ENCODE results near the gene MUTYH. TPM values are rescaled to one million over a fixed set of nuclear protein-coding genes. Genes with fewer than 3 reads are reported as not detected.

The MUTYH gene
- polyA plus RNA-seq, 2 of the 4 experiments (the other 2 are of a cell fraction), result 9.0 to 12.4 TPM

DNA sequence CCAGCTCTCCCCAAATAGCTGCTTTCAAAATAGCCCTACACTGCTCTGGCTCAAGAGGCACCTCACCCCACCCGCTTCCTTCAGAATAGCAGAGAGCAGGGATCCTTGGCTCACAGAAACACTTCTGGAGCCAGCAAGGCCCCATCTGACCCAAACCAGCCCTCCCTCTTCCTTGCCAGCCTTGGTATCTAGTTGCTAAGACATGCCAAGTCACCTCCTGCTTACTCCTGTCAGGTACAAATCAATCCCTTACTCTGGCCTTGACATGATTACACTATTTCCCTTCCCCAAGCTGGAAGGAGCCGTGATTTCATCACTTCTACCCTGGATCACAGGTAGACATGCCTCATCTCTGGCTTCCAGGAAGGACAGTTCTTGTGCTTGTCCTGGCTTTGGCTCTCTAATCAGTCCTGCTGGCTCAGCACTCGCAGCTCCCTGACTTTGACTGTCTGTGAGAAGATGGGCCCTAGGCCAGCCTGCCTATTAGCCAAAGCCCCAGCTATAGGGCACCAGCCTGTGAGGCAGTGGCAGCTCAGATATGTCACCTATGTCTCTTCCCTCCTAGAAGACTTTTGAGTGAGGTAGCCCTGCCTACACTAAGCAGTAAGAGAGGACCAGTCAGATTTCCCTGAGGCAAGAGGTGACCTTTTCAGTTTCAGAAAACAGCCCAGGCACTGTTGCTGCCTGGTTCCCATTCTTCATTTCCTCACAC, 8.9 kb upstream of the MUTYH start:
- peak in 1 of 2 experiments; percentile 13; a peak in 3 of 6 replicates for ATAC-seq
- FAIRE-seq, result no peak
- no peak for TF ChIP-seq TP53 (CRISPR knock-in tag; IDR thresholded peaks at IDR 0.05)
- TF ChIP-seq RARB (CRISPR knock-in tag; IDR thresholded peaks at IDR 0.05), result no peak
- no peak for TF ChIP-seq EHMT2 (IDR thresholded peaks at IDR 0.05; ENCODE audit: low read depth)
- TF ChIP-seq, protein P1, sequence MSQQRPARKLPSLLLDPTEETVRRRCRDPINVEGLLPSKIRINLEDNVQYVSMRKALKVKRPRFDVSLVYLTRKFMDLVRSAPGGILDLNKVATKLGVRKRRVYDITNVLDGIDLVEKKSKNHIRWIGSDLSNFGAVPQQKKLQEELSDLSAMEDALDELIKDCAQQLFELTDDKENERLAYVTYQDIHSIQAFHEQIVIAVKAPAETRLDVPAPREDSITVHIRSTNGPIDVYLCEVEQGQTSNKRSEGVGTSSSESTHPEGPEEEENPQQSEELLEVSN (IDR thresholded peaks at IDR 0.05; ENCODE audit: borderline replicate concordance, low read depth), result no peak
- no peak for TF ChIP-seq ZFP36 (IDR thresholded peaks at IDR 0.05; ENCODE audit: borderline replicate concordance, partially characterized antibody)
- TF ChIP-seq, protein P2, sequence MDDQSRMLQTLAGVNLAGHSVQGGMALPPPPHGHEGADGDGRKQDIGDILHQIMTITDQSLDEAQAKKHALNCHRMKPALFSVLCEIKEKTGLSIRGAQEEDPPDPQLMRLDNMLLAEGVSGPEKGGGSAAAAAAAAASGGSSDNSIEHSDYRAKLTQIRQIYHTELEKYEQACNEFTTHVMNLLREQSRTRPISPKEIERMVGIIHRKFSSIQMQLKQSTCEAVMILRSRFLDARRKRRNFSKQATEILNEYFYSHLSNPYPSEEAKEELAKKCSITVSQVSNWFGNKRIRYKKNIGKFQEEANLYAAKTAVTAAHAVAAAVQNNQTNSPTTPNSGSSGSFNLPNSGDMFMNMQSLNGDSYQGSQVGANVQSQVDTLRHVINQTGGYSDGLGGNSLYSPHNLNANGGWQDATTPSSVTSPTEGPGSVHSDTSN (IDR thresholded peaks at IDR 0.05), result no peak
- TF ChIP-seq CBX2 (IDR thresholded peaks at IDR 0.05; ENCODE audit: borderline replicate concordance, low read depth), result no peak
- no peak for TF ChIP-seq EHF (CRISPR knock-in tag; IDR thresholded peaks at IDR 0.05)
- no peak for TF ChIP-seq HOXB5 (CRISPR knock-in tag; IDR thresholded peaks at IDR 0.05)
- no peak for TF ChIP-seq RAD21 (conservative IDR thresholded peaks at IDR 0.05 in 1 of 2, IDR thresholded peaks at IDR 0.05 in 1 of 2)
- no peak for TF ChIP-seq ZSCAN20 (CRISPR knock-in tag; IDR thresholded peaks at IDR 0.05)
- TF ChIP-seq, protein P3, sequence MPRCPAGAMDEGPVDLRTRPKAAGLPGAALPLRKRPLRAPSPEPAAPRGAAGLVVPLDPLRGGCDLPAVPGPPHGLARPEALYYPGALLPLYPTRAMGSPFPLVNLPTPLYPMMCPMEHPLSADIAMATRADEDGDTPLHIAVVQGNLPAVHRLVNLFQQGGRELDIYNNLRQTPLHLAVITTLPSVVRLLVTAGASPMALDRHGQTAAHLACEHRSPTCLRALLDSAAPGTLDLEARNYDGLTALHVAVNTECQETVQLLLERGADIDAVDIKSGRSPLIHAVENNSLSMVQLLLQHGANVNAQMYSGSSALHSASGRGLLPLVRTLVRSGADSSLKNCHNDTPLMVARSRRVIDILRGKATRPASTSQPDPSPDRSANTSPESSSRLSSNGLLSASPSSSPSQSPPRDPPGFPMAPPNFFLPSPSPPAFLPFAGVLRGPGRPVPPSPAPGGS (IDR thresholded peaks at IDR 0.05), result no peak
- no peak for TF ChIP-seq POLR2A (IDR thresholded peaks at IDR 0.05; ENCODE audit: low read length)
- TF ChIP-seq, protein P4, sequence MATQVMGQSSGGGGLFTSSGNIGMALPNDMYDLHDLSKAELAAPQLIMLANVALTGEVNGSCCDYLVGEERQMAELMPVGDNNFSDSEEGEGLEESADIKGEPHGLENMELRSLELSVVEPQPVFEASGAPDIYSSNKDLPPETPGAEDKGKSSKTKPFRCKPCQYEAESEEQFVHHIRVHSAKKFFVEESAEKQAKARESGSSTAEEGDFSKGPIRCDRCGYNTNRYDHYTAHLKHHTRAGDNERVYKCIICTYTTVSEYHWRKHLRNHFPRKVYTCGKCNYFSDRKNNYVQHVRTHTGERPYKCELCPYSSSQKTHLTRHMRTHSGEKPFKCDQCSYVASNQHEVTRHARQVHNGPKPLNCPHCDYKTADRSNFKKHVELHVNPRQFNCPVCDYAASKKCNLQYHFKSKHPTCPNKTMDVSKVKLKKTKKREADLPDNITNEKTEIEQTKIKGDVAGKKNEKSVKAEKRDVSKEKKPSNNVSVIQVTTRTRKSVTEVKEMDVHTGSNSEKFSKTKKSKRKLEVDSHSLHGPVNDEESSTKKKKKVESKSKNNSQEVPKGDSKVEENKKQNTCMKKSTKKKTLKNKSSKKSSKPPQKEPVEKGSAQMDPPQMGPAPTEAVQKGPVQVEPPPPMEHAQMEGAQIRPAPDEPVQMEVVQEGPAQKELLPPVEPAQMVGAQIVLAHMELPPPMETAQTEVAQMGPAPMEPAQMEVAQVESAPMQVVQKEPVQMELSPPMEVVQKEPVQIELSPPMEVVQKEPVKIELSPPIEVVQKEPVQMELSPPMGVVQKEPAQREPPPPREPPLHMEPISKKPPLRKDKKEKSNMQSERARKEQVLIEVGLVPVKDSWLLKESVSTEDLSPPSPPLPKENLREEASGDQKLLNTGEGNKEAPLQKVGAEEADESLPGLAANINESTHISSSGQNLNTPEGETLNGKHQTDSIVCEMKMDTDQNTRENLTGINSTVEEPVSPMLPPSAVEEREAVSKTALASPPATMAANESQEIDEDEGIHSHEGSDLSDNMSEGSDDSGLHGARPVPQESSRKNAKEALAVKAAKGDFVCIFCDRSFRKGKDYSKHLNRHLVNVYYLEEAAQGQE (IDR thresholded peaks at IDR 0.05), result no peak
- TF ChIP-seq CBX8 (IDR thresholded peaks at IDR 0.05), result no peak
- TF ChIP-seq HOXB13 (CRISPR knock-in tag; IDR thresholded peaks at IDR 0.05; ENCODE audit: low read depth), result no peak
- 95% methylated on average over 3 of the region's 3 CpGs for WGBS (ENCODE audit: missing lambda C conversion rate)
- no peak overlapping the region for H3K4me3 ChIP-seq
- ChIA-PET CTCF (interaction anchor here (1.2 to 7.3 kb wide), 5 partner anchors 9 to 335 kb away, joined by 3 to 43 read pairs (median 9); partner anchors contain the start of genes MUTYH, TESK2 and TOE1), POLR2A (interaction anchor here (0.6 to 2.1 kb wide), 2 partner anchors 9 to 46 kb away, joined by 3 to 16 read pairs; partner anchors contain the start of genes MUTYH and TOE1)
- DNase-seq (ENCODE audit: low read depth in 1 of 2, low spot score in 1 of 2), result no peak
- H3K4me1 ChIP-seq, result peaks cover 8% of the 10 kb centered on the region; the same call in 1 of the 3 replicates
- H3K9me3 ChIP-seq, result no peaks in the 10 kb centered on the region
- no peak overlapping the region for H3K27ac ChIP-seq
- no peak overlapping the region for H3K4me2 ChIP-seq

DNA sequence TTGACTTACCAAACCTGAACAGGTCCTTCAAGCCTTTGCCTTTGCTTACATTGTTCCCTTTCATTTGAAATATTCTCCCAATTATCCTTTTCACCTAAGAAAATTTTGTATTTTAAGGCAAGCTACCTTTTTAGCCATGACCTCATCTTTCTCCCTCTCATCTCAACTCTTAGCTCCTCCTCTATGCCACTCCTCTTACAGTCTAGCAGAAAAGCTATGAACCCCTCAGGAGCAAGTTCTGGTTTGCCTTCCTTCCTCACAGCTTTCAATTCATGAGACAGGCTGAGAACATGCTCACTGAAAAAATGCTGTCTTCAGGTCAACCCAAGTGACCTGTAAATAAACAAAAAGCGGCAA, 8.3 kb upstream of the MUTYH start:
- FAIRE-seq (no peak), DNase-seq (ENCODE audit: low read depth in 1 of 2, low spot score in 1 of 2) (no peak), ATAC-seq (peak in 1 of 2 experiments; percentile 10; a peak in 3 of 6 replicates)
- H3K27ac ChIP-seq, result no peak overlapping the region
- POLR2A ChIA-PET, result interaction anchor here (2.0 to 2.1 kb wide), 2 partner anchors 9 to 45 kb away, joined by 9 to 16 read pairs; partner anchors contain the start of genes MUTYH and TOE1
- TF ChIP-seq ESRRA (IDR thresholded peaks at IDR 0.05; ENCODE audit: borderline replicate concordance, low read length), result no peak
- TF ChIP-seq ZC3H11A (IDR thresholded peaks at IDR 0.05), result no peak
- TF ChIP-seq HOXB13 (CRISPR knock-in tag; IDR thresholded peaks at IDR 0.05; ENCODE audit: low read depth), result no peak
- no peaks in the 10 kb centered on the region for H3K9me3 ChIP-seq
- no peak overlapping the region for H3K4me2 ChIP-seq
- WGBS (ENCODE audit: missing lambda C conversion rate), result 86% methylated on average over 1 of the region's 1 CpG
- no peak overlapping the region for H3K4me3 ChIP-seq
- peaks cover 8% of the 10 kb centered on the region; the same call in 1 of the 3 replicates for H3K4me1 ChIP-seq
- CTCF ChIA-PET, result interaction anchor here (0.6 to 7.3 kb wide), 7 partner anchors 9 to 540 kb away, joined by 3 to 43 read pairs (median 5); partner anchors contain the start of genes MUTYH, TESK2 and TOE1

Data from A549 (cell line).